ENCODE data around the gene MSRB3.
"Not testable (repeated sequence)": the region's sequence is repeated elsewhere in the genome, so short reads cannot be mapped to it uniquely, and the experiment has no call there.

Gene MSRB3

DNA sequence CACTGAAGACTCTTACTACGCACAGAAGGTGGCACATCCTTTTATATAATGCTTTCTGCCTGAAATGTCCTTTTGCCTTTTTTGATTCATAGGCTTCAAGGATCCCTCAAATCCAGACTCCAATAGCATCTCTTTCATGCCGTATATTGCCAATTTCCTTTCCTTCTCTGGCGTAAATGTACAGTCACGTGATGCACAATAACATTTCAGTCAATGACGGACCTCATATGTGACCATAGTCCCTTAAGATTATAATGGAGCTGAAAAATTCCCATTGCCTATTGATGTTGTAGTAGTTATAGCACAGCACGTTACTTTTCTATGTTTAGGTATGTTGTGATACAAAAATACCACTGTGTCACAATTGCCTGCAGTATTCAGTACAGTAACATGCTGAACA, 196.3 kb downstream of the MSRB3 start:
- TF ChIP-seq, protein P1, sequence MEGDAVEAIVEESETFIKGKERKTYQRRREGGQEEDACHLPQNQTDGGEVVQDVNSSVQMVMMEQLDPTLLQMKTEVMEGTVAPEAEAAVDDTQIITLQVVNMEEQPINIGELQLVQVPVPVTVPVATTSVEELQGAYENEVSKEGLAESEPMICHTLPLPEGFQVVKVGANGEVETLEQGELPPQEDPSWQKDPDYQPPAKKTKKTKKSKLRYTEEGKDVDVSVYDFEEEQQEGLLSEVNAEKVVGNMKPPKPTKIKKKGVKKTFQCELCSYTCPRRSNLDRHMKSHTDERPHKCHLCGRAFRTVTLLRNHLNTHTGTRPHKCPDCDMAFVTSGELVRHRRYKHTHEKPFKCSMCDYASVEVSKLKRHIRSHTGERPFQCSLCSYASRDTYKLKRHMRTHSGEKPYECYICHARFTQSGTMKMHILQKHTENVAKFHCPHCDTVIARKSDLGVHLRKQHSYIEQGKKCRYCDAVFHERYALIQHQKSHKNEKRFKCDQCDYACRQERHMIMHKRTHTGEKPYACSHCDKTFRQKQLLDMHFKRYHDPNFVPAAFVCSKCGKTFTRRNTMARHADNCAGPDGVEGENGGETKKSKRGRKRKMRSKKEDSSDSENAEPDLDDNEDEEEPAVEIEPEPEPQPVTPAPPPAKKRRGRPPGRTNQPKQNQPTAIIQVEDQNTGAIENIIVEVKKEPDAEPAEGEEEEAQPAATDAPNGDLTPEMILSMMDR (IDR thresholded peaks at IDR 0.05; ENCODE audit: low read depth, low read length): no peak
- no peak overlapping the region for H3K4me3 ChIP-seq (ENCODE audit: low read depth, low read length)

DNA sequence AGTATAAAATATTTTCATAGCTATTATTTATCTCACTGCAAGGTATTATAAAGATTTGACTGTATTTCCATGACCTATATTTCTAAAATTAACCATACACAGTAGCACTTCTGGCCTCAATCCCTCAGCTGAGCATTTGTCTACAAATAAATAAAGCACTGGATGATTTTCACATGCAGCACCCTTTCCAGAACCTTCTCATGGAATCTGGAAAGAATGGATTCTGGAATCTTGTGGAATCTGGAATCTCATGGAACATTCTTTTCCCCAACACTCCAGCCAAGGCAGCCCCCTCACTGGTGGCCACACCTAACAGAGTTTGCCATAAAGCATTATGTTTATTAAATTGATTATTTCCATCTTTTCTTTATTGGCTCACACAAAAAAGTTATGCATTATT, 199.2 kb downstream of the MSRB3 start:
- TF ChIP-seq, protein P1 (IDR thresholded peaks at IDR 0.05; ENCODE audit: low read depth, low read length): no peak
- H3K4me3 ChIP-seq (ENCODE audit: low read depth, low read length): no peak overlapping the region

DNA sequence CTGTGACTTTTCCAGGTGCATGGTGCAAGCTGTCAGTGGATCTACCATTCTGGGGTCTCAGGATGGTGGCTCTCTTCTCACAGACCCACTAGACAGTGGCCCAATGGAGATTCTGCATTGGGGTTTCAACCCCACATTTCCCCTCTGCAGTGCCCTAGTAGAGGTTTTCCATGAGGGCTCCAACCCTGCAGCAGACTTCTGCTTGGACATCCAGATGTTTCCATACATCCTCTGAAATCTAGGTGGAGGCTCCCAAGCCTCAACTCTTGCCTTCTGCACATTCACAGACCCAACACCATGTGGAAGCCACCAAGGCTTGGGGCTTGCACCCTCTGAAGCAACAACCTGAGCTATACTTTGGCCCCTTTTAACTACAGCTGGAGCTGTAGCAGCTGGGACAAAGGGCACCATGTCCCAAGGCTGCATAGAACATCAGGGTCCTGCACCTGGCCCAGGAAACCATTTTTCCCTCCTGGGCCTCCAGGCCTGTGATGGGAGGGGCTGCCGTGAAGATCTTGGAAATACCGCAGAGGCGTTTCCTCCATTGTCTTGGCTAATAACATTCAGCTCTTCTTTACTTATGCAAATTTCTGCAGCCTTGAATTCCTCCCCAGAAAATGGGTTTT, 205.5 kb downstream of the MSRB3 start:
- H3K4me3 ChIP-seq (ENCODE audit: low read depth, low read length): not testable (repeated sequence)

DNA sequence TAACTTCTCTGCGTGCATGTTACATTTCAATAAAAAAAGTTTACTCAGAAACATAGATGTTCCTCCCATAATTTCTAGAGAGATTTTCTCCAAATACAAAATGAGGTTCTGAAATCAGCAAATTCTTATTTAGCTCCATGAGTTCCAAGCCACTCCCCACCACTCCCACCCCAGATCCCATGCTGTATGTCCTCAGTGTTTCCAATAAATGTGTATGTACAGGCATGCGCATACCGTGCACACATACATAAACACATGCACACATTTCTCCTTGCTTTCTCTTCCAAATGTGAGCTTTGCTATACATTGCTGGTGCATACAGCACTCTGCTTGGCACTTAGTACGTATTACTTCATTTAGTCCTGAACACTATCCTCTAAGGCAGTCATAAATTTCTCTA, 209.7 kb downstream of the MSRB3 start:
- H3K4me3 ChIP-seq (ENCODE audit: low read depth, low read length): no peak overlapping the region
- TF ChIP-seq, protein P1 (IDR thresholded peaks at IDR 0.05; ENCODE audit: low read depth, low read length): no peak

DNA sequence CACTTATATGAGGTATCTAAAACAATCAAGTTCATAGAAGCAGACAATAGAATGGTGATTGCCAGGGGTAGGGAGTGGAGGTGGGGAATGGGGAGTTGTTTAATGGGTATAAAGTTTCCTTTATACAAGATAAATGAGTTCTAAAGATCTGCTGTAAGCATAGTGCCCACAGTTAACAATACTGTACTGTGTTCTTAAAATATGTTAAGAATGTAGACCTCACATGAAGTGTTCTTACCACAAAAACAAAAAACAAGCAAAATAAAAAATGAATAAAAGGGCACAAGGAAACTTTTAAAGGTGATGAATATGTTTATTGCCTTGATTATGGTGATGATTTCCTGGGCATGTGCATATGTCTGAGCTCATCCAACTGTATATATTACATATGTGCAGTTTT, 211.8 kb downstream of the MSRB3 start:
- no peak overlapping the region for H3K4me3 ChIP-seq (ENCODE audit: low read depth, low read length)
- TF ChIP-seq, protein P1 (IDR thresholded peaks at IDR 0.05; ENCODE audit: low read depth, low read length): no peak

DNA sequence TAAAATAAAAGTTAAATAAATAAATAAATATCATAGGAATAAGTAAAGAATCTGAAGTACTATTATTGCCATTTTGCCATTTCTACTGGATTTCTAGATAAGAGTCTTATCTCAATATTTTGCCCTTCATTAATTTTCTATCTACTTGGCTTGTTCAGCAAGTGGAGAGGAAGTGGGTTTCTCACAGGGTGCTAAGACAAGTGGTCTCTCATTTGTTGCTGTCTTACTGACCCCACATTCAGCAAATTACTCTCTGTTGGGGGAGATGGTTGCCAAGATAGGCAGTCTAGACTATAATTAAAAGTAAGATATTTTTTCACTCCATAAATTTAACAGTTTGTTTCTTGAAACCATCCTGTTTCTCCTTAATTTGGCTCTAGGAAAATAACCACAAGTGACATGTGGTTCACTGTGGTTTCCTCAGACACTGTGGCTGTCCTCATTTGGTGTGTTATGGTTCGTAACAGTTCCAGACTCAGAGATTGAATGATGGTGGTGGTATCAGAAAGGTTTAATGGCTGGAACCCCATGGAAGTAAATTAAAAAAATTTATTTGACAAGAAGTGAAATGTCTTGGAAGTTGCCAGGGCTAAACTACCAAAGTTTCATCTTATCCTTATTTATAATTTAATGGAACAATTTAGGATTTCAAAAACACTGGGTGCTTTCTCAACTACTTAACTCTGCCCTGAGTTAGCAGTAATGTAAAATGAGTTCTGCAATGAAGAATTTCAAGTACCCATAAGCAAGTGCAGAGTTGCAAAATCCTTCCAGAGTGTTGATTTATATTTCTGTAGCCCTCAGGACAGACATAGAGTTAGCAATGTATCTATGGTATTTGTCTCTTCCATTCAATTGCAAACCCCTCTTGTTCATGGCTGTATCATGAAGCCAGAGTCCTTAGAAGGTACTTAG, 214.8 kb downstream of the MSRB3 start:
- no peak overlapping the region for H3K4me3 ChIP-seq (ENCODE audit: low read depth, low read length)
- TF ChIP-seq, protein P1 (IDR thresholded peaks at IDR 0.05; ENCODE audit: low read depth, low read length): no peak

DNA sequence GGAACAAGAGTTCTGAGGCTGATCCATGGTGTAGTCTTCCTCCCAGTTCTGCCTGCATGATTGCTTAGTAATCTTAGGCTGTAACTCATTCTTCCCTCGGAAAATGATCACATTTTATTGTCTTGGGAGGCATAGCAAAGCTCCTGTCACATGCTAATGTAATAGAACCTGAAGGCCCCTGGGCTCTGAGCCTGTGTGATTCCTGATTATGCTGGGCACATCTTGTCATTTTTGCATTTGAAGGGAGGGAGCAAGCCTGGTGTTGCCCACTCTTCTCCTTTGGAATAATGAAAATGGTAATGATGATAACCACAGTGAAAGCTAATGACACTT, 215.4 kb downstream of the MSRB3 start:
- TF ChIP-seq, protein P1 (IDR thresholded peaks at IDR 0.05; ENCODE audit: low read depth, low read length): no peak
- H3K4me3 ChIP-seq (ENCODE audit: low read depth, low read length): no peak overlapping the region

All from WI38 (cell line).